Sigmoid colon (tissue), 4 donors: Measurements from ENCODE around the gene BCL3.

Source experiments
- CTCF ChIP-seq, 4 experiments: fragments of 450-650 bp in 3 of 4; fragments of 200-600 bp in 1 of 4; IDR thresholded peaks; one replicate each; pipeline ENCODE4 v1.5.1; 2016 to 2019; ENCODE audit warnings: antibody characterized with exemption in 4 of 4, mild to moderate bottlenecking in 3 of 4, moderate library complexity in 2 of 4
- POLR2A ChIP-seq, 2 donors: fragments of 450-650 bp; IDR thresholded peaks; one replicate each; pipeline ENCODE4 v1.6.1; 2016; ENCODE audit warnings: antibody characterized with exemption in 2 of 2, mild to moderate bottlenecking in 2 of 2, moderate library complexity in 2 of 2
- POLR2AphosphoS5 ChIP-seq, 4 donors: sonication (generic); formaldehyde crosslinking; IDR thresholded peaks; one replicate each; pipeline ENCODE4 v1.6.1; 2017; ENCODE audit warnings: antibody characterized with exemption in 4 of 4

DNA sequence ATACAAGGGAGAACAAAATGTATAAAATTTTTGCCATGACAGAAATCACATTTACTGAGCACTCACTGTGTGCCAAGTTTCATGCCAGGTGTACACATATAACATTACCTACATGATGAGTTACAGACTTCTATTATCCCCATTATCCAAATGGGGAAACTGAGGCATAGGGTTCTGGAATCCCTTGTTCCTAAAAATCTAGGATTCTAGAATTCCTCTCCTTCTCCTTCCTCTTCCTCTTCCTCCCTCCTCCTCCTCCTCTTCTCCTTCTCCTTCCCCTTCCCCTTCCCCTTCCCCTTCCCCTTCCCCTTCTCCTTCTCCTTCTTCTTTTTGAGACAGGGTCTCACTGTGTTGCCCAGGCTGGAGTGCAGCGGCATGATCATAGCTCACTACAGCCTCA is 14.2 kb upstream of the BCL3 start:
- no peak for TF ChIP-seq CTCF (IDR thresholded peaks at IDR 0.05)
- TF ChIP-seq POLR2A (IDR thresholded peaks at IDR 0.05), result no peak
- TF ChIP-seq POLR2AphosphoS5 (IDR thresholded peaks at IDR 0.05), result no peak
